Measurements from ENCODE around the gene GATD1. TPM values are rescaled to one million over a fixed set of nuclear protein-coding genes. Genes with fewer than 3 reads are reported as not detected.

Gene GATD1
- total RNA-seq, 4 donors from 2014 or later: 28.0 to 239 (median 38.4) TPM

DNA sequence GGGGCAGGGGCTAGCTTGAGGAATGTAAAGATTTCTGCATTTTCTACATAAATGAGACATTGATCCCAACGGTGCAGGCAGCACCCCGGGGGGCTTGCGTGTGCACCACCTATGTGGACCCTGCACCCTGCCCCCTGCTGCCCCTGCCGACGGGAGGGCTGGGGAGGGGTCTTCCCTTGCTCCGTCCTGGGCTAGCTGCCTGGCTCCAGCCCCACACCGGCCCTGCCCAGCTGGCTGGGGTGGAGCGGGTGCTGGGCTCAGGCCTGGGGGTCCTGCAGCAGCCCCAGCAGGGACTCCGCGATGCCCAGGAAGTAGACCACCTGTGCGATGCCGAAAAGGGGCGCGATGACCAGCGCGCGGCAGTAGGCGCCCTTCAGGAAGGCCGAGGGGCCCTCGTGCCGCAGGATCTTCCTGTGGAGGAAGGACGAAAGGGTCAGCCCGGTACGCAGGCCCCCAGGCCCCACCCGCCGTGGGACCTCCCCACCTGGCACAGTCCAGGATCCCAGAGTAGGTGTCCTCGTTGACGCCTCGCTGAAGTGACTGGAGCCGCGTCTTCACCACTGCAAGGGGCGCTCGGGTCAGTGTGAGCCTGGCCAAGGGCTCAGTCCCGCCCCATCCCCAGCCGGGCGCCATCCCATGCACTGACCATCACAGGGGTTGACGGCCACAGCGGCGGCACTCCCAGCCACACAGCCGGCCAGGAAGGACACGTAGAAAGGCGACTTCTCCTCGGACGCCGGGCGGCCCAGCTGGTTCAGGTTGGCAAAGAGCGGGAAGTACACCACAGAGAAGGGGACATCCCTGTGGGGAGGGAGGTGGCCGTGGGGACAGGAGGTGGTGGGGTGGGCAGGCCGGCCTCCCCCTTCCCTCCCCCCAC is 14.6 kb upstream of the GATD1 start:
- TF ChIP-seq EP300 (IDR thresholded peaks at IDR 0.05; ENCODE audit: low read depth): no peak

GRCh38 chr11:790721-791564 is 13.7 kb upstream of the GATD1 start:
- no peak for DNase-seq
- H3K4me1 ChIP-seq: peaks cover 9 to 23% (median 17%) of the 10 kb centered on the region in 4 donors
- WGBS, 2 donors (ENCODE audit: low coverage in 1 of 2): 76% methylated on average over 18 of the region's 18 CpGs; no CpG with 5 or more reads in 1 of the 2 donors
- no peak overlapping the region for H3K27ac ChIP-seq
- in situ Hi-C loops (cut with MboI; ENCODE audit: low pct_ligation_motif_present in 1 of 4, low pct_unique_long_range_greater_than_20kb in 1 of 4, low sequenced_read_pairs in 3 of 4) (no loop called here), intact Hi-C loops (cut with DNase I; ENCODE audit: low total_unique reads) (no loop called here)
- TF ChIP-seq EP300 (IDR thresholded peaks at IDR 0.05; ENCODE audit: low read depth): no peak
- no peak for TF ChIP-seq POLR2A (IDR thresholded peaks at IDR 0.05)
- TF ChIP-seq, protein P1, sequence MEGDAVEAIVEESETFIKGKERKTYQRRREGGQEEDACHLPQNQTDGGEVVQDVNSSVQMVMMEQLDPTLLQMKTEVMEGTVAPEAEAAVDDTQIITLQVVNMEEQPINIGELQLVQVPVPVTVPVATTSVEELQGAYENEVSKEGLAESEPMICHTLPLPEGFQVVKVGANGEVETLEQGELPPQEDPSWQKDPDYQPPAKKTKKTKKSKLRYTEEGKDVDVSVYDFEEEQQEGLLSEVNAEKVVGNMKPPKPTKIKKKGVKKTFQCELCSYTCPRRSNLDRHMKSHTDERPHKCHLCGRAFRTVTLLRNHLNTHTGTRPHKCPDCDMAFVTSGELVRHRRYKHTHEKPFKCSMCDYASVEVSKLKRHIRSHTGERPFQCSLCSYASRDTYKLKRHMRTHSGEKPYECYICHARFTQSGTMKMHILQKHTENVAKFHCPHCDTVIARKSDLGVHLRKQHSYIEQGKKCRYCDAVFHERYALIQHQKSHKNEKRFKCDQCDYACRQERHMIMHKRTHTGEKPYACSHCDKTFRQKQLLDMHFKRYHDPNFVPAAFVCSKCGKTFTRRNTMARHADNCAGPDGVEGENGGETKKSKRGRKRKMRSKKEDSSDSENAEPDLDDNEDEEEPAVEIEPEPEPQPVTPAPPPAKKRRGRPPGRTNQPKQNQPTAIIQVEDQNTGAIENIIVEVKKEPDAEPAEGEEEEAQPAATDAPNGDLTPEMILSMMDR (IDR thresholded peaks at IDR 0.05): no peak
- no peak for TF ChIP-seq POLR2AphosphoS5 (IDR thresholded peaks at IDR 0.05)
- no peaks in the 10 kb centered on the region for H3K9me3 ChIP-seq
- H3K27me3 ChIP-seq: peaks cover 25% of the 10 kb centered on the region
- no peaks in the 10 kb centered on the region for H3K36me3 ChIP-seq
- H3K4me3 ChIP-seq: no peak overlapping the region

More for the DNA sequence above, 14.6 kb upstream of the GATD1 start:
- H3K27ac ChIP-seq: no peak overlapping the region
- DNase-seq: no peak
- in situ Hi-C loops (cut with MboI; ENCODE audit: low pct_ligation_motif_present in 1 of 4, low pct_unique_long_range_greater_than_20kb in 1 of 4, low sequenced_read_pairs in 3 of 4) (no loop called here), intact Hi-C loops (cut with DNase I; ENCODE audit: low total_unique reads) (no loop called here)
- H3K4me3 ChIP-seq: no peak overlapping the region
- peaks cover 25% of the 10 kb centered on the region for H3K27me3 ChIP-seq
- peaks cover 14 to 32% (median 24%) of the 10 kb centered on the region in 4 donors for H3K4me1 ChIP-seq
- H3K9me3 ChIP-seq: no peaks in the 10 kb centered on the region
- WGBS, 2 donors (ENCODE audit: low coverage in 1 of 2): 91 to 93% methylated on average over 3 to 46 of the region's 49 CpGs
- no peaks in the 10 kb centered on the region for H3K36me3 ChIP-seq

DNA sequence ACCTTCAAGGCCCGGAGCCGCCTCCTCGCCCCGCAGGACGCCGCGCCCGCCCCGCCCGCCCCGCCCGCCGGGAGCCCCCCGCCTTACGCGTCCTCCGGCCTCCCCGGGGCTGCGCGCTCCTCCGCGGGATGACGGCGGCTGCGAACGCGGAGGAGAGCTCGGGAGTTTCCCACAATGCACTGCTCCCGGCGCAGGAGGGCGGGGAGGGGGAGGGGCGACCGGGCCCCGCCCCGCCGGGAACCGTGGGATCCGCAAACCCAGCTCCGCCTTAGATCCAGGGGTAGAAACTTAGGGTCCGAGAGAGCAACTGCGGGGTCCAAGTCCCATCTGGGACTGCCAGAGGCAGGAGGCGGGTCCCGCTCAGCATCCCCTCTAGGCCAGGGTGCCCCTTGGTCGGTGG is 12.7 kb upstream of the GATD1 start, which contains the start of gene CEND1:
TSS of gene CEND1 (minus strand) at position 148 of the 400 bp plus-strand sequence. CDS start 1,514 bp downstream, outside the sequence.
- Histone ChIP-seq H3K9me3 (no peaks in the 10 kb centered on the region), H3K4me1 (peaks cover 0 to 13% (median 7%) of the 10 kb centered on the region in 4 donors), H3K36me3 (no peaks in the 10 kb centered on the region), H3K27ac (no peak within 1 kb of the TSS), H3K27me3 (peaks cover 25% of the 10 kb centered on the region), H3K4me3 (no peak within 1 kb of the TSS)
- DNase-seq: no peak
- TF ChIP-seq POLR2AphosphoS5 (IDR thresholded peaks at IDR 0.05) (no peak), EP300 (IDR thresholded peaks at IDR 0.05; ENCODE audit: low read depth) (no peak), POLR2A (IDR thresholded peaks at IDR 0.05) (no peak)
- TF ChIP-seq, protein P1 (IDR thresholded peaks at IDR 0.05): no peak
- intact Hi-C loops (cut with DNase I; ENCODE audit: low total_unique reads) (no loop called here), in situ Hi-C loops (cut with MboI; ENCODE audit: low pct_ligation_motif_present in 1 of 4, low pct_unique_long_range_greater_than_20kb in 1 of 4, low sequenced_read_pairs in 3 of 4) (no loop called here)
- 21% methylated on average over 10 of the region's 44 CpGs; no CpG with 5 or more reads in 1 of the 2 donors for WGBS, 2 donors (ENCODE audit: low coverage in 1 of 2)

GRCh38 chr11:788953-789940 is 12.0 kb upstream of the GATD1 start:
- no peak for DNase-seq
- no peak overlapping the region for H3K4me3 ChIP-seq
- peaks cover 25% of the 10 kb centered on the region for H3K27me3 ChIP-seq
- H3K9me3 ChIP-seq: no peaks in the 10 kb centered on the region
- in situ Hi-C loops (cut with MboI; ENCODE audit: low pct_ligation_motif_present in 1 of 4, low pct_unique_long_range_greater_than_20kb in 1 of 4, low sequenced_read_pairs in 3 of 4): no loop called here
- TF ChIP-seq POLR2AphosphoS5 (IDR thresholded peaks at IDR 0.05) (no peak), EP300 (IDR thresholded peaks at IDR 0.05; ENCODE audit: low read depth) (no peak), POLR2A (IDR thresholded peaks at IDR 0.05) (no peak)
- TF ChIP-seq, protein P1 (IDR thresholded peaks at IDR 0.05): no peak
- H3K4me1 ChIP-seq: peaks cover 0 to 7% (median 2%) of the 10 kb centered on the region in 4 donors
- no peak overlapping the region for H3K27ac ChIP-seq
- H3K36me3 ChIP-seq: no peaks in the 10 kb centered on the region
- intact Hi-C loops (cut with DNase I; ENCODE audit: low total_unique reads): no loop called here
- 29% methylated on average over 25 of the region's 31 CpGs; no CpG with 5 or more reads in 1 of the 2 donors for WGBS, 2 donors (ENCODE audit: low coverage in 1 of 2)
